CMK (cell line): ENCODE measurements around the gene SAMD4A.

Experiments
- DNase-seq: peaks from one replicate; pipeline ENCODE4 v3.0.0-alpha.2; 2010; ENCODE audit warnings: low read depth

Gene SAMD4A

GRCh38 chr14:54565785-54566409 is 1.0 kb upstream of the SAMD4A start:
- DNase-seq = no peak

GRCh38 chr14:54567224-54567638 is 303 bp downstream of the SAMD4A start:
- no peak for DNase-seq

GRCh38 chr14:54567639-54568561 is 972 bp downstream of the SAMD4A start:
- no peak for DNase-seq

GRCh38 chr14:54568821-54569595 is 2.1 kb downstream of the SAMD4A start:
- no peak for DNase-seq

GRCh38 chr14:54570047-54570446 is 3.1 kb downstream of the SAMD4A start:
- no peak for DNase-seq

GRCh38 chr14:54570631-54571415 is 3.9 kb downstream of the SAMD4A start:
- no peak for DNase-seq

- no peak for DNase-seq
Measured at GRCh38 chr14:54572316-54572715, 5.4 kb downstream of the SAMD4A start.

- DNase-seq = no peak
Measured at GRCh38 chr14:54574528-54574927, 7.6 kb downstream of the SAMD4A start.

GRCh38 chr14:54577494-54577893 is 10.6 kb downstream of the SAMD4A start:
- no peak for DNase-seq

GRCh38 chr14:54577977-54578376 is 11.0 kb downstream of the SAMD4A start:
- DNase-seq = no peak

- no peak for DNase-seq
Measured at GRCh38 chr14:54579621-54580020, 12.7 kb downstream of the SAMD4A start.

- DNase-seq = no peak
Measured at GRCh38 chr14:54580933-54581332, 14.0 kb downstream of the SAMD4A start.

- no peak for DNase-seq
Measured at GRCh38 chr14:54582334-54582733, 15.4 kb downstream of the SAMD4A start.

GRCh38 chr14:54584097-54584496 is 17.2 kb downstream of the SAMD4A start:
- no peak for DNase-seq

- no peak for DNase-seq
Measured at GRCh38 chr14:54585214-54585613, 18.3 kb downstream of the SAMD4A start.

GRCh38 chr14:54589076-54589475 is 22.1 kb downstream of the SAMD4A start:
- DNase-seq = no peak

GRCh38 chr14:54589843-54590242 is 22.9 kb downstream of the SAMD4A start:
- DNase-seq = no peak

GRCh38 chr14:54590481-54590880 is 23.6 kb downstream of the SAMD4A start:
- no peak for DNase-seq

- DNase-seq = no peak
Measured at GRCh38 chr14:54591461-54591860, 24.5 kb downstream of the SAMD4A start.

- no peak for DNase-seq
Measured at GRCh38 chr14:54591866-54592265, 24.9 kb downstream of the SAMD4A start.

GRCh38 chr14:54593860-54594259 is 26.9 kb downstream of the SAMD4A start:
- DNase-seq = no peak

- DNase-seq = no peak
Measured at GRCh38 chr14:54594537-54594936, 27.6 kb downstream of the SAMD4A start.
